OCI-LY3 (cell line): ENCODE results near the gene CBX4.

ENCODE experiments used
- CTCF ChIP-seq: fragments of 200-600, 300-600 bp; sonication (generic); IDR thresholded peaks from 2 replicates; pipeline ENCODE4 v1.5.1; 2014; ENCODE audit warnings: antibody characterized with exemption, low read length, low read depth
- EZH2phosphoT487 ChIP-seq: fragments of 200-600 bp; shearing (Covaris generic); IDR thresholded peaks from 2 replicates; pipeline ENCODE4 v1.6.1; 2018; ENCODE audit warnings: antibody characterized with exemption, mixed run types, low read depth

GRCh38 chr17:79794659-79795511, 44.4 kb downstream of the CBX4 start:
- TF ChIP-seq CTCF (no peak), EZH2phosphoT487 (no peak)
